Measurements from ENCODE around the gene TIPARP.

DNA sequence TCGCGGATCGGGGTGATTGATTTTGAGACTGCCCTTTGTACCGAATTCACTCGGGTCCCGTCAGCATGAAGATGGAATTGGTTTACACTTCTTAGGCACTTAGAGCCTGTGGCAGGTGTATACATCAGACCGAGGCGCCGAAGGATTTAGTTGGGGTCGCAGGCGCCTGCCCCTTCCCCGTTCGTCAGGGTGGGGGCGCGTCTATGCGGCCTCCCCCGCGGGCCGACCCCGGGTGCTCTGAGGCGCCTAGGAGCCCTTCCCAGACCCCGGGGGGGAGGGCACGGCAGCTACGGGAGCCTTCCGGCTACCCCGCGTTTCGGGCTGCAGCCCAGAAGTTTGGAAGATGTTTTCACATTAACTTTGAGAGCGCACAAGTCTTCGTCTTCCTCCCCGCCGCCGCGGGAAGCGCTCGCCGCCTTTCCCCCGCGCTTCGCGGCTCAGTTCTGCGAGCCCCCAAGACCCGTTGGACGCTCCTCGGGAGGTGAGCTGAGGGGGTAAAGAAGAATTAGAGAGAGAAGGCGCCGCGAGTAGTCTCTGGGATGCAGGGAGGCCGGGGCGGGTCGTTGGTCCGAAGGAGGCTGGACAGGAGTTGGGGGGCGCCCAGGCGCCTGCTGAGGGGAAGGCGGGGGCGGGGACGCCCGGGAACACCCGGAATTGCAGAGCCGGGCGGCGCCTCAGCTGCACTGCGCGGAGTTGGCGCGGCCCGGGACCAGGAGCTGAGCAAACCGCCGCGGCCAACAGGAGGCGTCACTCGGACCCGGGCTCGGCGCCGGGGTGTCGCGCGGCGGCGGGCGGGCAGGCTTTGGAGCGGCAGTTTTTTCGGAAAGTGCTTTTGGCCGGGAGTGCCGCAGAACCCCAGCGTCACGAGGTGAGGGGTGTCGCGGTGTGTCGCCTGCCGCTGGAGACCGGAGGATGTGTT lies 780 bp downstream of the TIPARP start:
- TF ChIP-seq EZH2 (IDR thresholded peaks at IDR 0.05; ENCODE audit: borderline replicate concordance, low read depth, low read length, poor library complexity, severe bottlenecking): no peak
- TF ChIP-seq, protein P1, sequence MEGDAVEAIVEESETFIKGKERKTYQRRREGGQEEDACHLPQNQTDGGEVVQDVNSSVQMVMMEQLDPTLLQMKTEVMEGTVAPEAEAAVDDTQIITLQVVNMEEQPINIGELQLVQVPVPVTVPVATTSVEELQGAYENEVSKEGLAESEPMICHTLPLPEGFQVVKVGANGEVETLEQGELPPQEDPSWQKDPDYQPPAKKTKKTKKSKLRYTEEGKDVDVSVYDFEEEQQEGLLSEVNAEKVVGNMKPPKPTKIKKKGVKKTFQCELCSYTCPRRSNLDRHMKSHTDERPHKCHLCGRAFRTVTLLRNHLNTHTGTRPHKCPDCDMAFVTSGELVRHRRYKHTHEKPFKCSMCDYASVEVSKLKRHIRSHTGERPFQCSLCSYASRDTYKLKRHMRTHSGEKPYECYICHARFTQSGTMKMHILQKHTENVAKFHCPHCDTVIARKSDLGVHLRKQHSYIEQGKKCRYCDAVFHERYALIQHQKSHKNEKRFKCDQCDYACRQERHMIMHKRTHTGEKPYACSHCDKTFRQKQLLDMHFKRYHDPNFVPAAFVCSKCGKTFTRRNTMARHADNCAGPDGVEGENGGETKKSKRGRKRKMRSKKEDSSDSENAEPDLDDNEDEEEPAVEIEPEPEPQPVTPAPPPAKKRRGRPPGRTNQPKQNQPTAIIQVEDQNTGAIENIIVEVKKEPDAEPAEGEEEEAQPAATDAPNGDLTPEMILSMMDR (conservative IDR thresholded peaks at IDR 0.05; ENCODE audit: low read depth, low read length): peak; percentile 47

Data from A673 (cell line).